Immature natural killer cell (primary cell): Measurements from ENCODE around the gene CDH23. TPM values are rescaled to one million over a fixed set of nuclear protein-coding genes. Genes with fewer than 3 reads are reported as not detected.

Experiments
- DNase-seq, 3 donors: peaks; one replicate each; pipeline ENCODE4 v3.0.0; 2022; ENCODE audit warnings: mixed read lengths in 1 of 3
- H3K27ac Mint-ChIP-seq, 6 donors: one replicate each; pipeline ENCODE4 v1.8.0; 2020; ENCODE audit warnings: mixed read lengths in 6 of 6, mild to moderate bottlenecking in 5 of 6, inconsistent platforms in 4 of 6, moderate library complexity in 3 of 6
- H3K27me3 Mint-ChIP-seq, 3 donors: one replicate each; pipeline ENCODE4 v1.8.0; 2020 to 2021; ENCODE audit warnings: low read depth in 3 of 3, mild to moderate bottlenecking in 3 of 3, mixed read lengths in 3 of 3, moderate library complexity in 3 of 3, inconsistent platforms in 1 of 3
- H3K36me3 Mint-ChIP-seq, 3 donors: one replicate each; pipeline ENCODE4 v1.8.0; 2020; ENCODE audit warnings: mixed read lengths in 3 of 3, inconsistent platforms in 2 of 3, mild to moderate bottlenecking in 2 of 3
- H3K4me1 Mint-ChIP-seq, 2 donors: one replicate each; pipeline ENCODE4 v1.8.0; 2020; ENCODE audit warnings: inconsistent platforms in 2 of 2, mild to moderate bottlenecking in 2 of 2, mixed read lengths in 2 of 2, moderate library complexity in 1 of 2
- H3K4me3 Mint-ChIP-seq, 5 donors: one replicate each; pipeline ENCODE4 v1.8.0; 2020; ENCODE audit warnings: mild to moderate bottlenecking in 5 of 5, mixed read lengths in 5 of 5, inconsistent platforms in 3 of 5, moderate library complexity in 3 of 5
- H3K9me3 Mint-ChIP-seq, 6 donors: one replicate each; pipeline ENCODE4 v1.8.0; 2020; ENCODE audit warnings: mild to moderate bottlenecking in 6 of 6, mixed read lengths in 6 of 6, inconsistent platforms in 4 of 6, moderate library complexity in 3 of 6
- polyA plus RNA-seq, 3 donors: library from polyadenylated mRNA; unstranded; fragments of 300-500 nt; fragmentation: Illumina TruSeq; gene quantifications; one replicate each; pipeline ENCODE4 v1.2.3, GENCODE V29; 2021

CDH23 gene
- polyA plus RNA-seq, 3 donors from 2014 or later: 0.47 to 0.59 TPM; not detected in 1

GRCh38 chr10:71543608-71544170 lies 147.0 kb downstream of the CDH23 start:
- H3K4me1 Mint-ChIP-seq: no peaks in the 10 kb centered on the region
- no peak for DNase-seq
- H3K4me3 Mint-ChIP-seq: no peak overlapping the region
- H3K36me3 Mint-ChIP-seq: no peaks in the 10 kb centered on the region
- no peak overlapping the region for H3K27ac Mint-ChIP-seq
- H3K27me3 Mint-ChIP-seq: peaks cover 0 to 4% (median 2%) of the 10 kb centered on the region in 3 donors
- H3K9me3 Mint-ChIP-seq: no peaks in the 10 kb centered on the region

- no peak for DNase-seq
- Mint-ChIP-seq H3K27ac (no peak overlapping the region), H3K36me3 (no peaks in the 10 kb centered on the region), H3K4me3 (no peak overlapping the region), H3K27me3 (peaks cover 0 to 4% (median 2%) of the 10 kb centered on the region in 3 donors), H3K9me3 (no peaks in the 10 kb centered on the region), H3K4me1 (no peaks in the 10 kb centered on the region)
Measured at GRCh38 chr10:71545001-71545400, 148.3 kb downstream of the CDH23 start.

DNA sequence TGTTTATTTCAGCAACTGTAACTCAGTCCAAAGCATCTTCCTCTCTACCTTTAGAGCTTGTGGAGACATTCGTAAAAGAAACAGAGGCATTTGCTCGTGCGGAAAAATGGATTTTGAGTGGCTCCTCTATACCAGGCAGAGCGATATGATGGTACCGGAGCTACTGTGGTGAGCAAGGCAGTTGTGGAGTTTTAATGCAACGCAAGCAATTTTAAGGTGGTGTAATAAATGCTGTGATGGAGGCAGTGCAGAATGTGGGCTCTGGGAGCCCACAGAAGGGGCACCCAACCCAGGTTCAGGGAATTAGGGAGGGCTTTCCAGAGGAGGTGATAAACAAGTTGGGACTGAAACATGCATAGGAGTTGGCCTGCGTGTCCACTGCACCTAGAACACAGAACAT lies 149.5 kb downstream of the CDH23 start:
- no peaks in the 10 kb centered on the region for H3K4me1 Mint-ChIP-seq
- no peaks in the 10 kb centered on the region for H3K36me3 Mint-ChIP-seq
- H3K27ac Mint-ChIP-seq: no peak overlapping the region
- H3K4me3 Mint-ChIP-seq: no peak overlapping the region
- no peak for DNase-seq
- H3K27me3 Mint-ChIP-seq: peaks cover 0 to 4% (median 2%) of the 10 kb centered on the region in 3 donors
- H3K9me3 Mint-ChIP-seq: no peaks in the 10 kb centered on the region

GRCh38 chr10:71547312-71547711 lies 150.6 kb downstream of the CDH23 start:
- Mint-ChIP-seq H3K4me3 (no peak overlapping the region), H3K27ac (no peak overlapping the region), H3K9me3 (no peaks in the 10 kb centered on the region), H3K36me3 (no peaks in the 10 kb centered on the region), H3K4me1 (no peaks in the 10 kb centered on the region), H3K27me3 (peaks cover 0 to 6% (median 2%) of the 10 kb centered on the region in 3 donors)
- no peak for DNase-seq

DNA sequence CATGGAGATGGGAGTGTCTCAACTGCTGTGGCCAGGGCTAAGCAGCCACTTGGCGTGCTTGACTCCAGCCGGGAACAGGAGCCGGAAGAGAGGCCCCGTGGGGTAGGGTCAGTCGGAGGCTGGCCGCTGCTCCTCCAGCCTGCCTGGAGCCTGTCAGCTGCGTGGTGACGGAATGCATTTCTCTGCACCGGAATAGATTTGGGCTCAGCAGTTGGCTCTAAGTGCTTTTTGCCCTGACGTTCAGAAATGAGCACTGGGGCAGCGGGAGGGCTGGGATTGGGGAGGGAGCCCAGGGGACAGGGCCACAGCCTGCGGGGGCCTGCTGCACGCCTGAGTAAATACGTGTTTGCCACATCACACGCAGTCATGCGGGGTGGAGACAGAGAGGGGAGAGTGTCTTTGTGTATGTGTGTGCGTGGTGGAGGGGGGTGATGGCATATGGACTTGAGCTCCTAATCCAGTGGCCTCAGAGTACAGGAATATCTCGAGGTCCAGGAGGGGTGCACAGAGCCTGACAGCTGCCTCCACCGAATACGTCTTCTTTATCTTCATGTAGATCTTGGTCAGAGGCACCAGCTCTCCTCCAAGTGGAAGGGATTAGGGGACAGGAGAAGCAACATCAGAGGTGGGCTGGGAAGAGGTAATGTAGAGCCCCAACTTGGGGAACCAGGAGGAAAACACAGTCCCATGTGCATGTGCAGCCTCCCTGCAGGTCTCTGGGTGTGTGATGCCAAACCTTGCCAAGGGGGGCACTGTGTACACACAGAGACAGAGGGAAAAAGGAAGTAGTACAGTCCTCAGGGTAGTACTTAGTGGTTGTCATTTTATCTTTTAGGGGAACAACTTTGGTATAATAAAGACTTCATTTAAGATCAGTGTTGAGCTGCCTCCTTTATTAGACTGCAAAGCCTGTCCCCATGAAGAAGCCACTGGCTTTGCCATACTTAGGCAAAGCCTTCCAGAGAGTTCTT lies 151.4 kb downstream of the CDH23 start:
- Mint-ChIP-seq H3K27me3 (peaks cover 0 to 6% (median 2%) of the 10 kb centered on the region in 3 donors), H3K27ac (no peak overlapping the region), H3K4me1 (no peaks in the 10 kb centered on the region), H3K4me3 (no peak overlapping the region), H3K36me3 (no peaks in the 10 kb centered on the region), H3K9me3 (no peaks in the 10 kb centered on the region)
- DNase-seq: no peak

GRCh38 chr10:71549766-71550533 lies 153.2 kb downstream of the CDH23 start:
- Mint-ChIP-seq H3K4me1 (no peaks in the 10 kb centered on the region), H3K27ac (no peak overlapping the region), H3K9me3 (no peaks in the 10 kb centered on the region), H3K36me3 (no peaks in the 10 kb centered on the region), H3K27me3 (peaks cover 0 to 2% (median 1%) of the 10 kb centered on the region in 3 donors), H3K4me3 (no peak overlapping the region)
- DNase-seq: no peak

- Mint-ChIP-seq H3K36me3 (no peaks in the 10 kb centered on the region), H3K4me1 (no peaks in the 10 kb centered on the region), H3K4me3 (no peak overlapping the region), H3K27ac (no peak overlapping the region), H3K27me3 (peaks cover 0 to 2% (median 1%) of the 10 kb centered on the region in 3 donors), H3K9me3 (no peaks in the 10 kb centered on the region)
- no peak for DNase-seq
Measured at GRCh38 chr10:71550628-71551027, 153.9 kb downstream of the CDH23 start.

GRCh38 chr10:71551970-71552369 lies 155.2 kb downstream of the CDH23 start:
- no peak for DNase-seq
- H3K4me3 Mint-ChIP-seq: no peak overlapping the region
- H3K4me1 Mint-ChIP-seq: no peaks in the 10 kb centered on the region

DNA sequence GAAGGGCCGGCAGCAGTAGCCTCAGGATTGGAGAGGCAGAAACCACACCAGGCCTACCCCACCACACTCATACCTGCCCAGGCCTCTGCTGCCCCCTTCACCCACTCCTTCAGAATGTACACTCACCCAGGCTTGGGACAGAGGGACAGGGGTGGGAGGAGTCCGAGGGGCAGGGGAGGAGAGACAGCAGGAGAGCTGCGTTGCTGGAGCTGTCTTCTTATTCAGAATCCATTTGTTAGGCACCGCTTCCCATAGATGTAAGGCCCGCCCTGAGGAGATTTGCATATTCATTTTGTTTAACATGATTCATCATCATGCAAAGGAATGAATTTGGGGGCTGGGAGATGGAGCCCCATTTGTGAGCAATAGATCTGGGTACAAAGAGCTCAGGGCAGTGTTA lies 156.7 kb downstream of the CDH23 start:
- Mint-ChIP-seq H3K27ac (no peak overlapping the region), H3K27me3 (peaks cover 1 to 4% (median 2%) of the 10 kb centered on the region in 3 donors), H3K36me3 (no peaks in the 10 kb centered on the region), H3K4me1 (no peaks in the 10 kb centered on the region), H3K9me3 (no peaks in the 10 kb centered on the region), H3K4me3 (no peak overlapping the region)
- no peak for DNase-seq

More at GRCh38 chr10:71551970-71552369, 155.2 kb downstream of the CDH23 start:
- Mint-ChIP-seq H3K27ac (no peak overlapping the region), H3K27me3 (peaks cover 0 to 4% (median 1%) of the 10 kb centered on the region in 3 donors), H3K36me3 (no peaks in the 10 kb centered on the region), H3K9me3 (no peaks in the 10 kb centered on the region)

GRCh38 chr10:71554671-71555070 lies 158.0 kb downstream of the CDH23 start:
- no peaks in the 10 kb centered on the region for H3K9me3 Mint-ChIP-seq
- no peak for DNase-seq
- no peaks in the 10 kb centered on the region for H3K4me1 Mint-ChIP-seq
- H3K36me3 Mint-ChIP-seq: no peaks in the 10 kb centered on the region
- H3K4me3 Mint-ChIP-seq: no peak overlapping the region
- H3K27me3 Mint-ChIP-seq: peaks cover 1 to 7% (median 6%) of the 10 kb centered on the region in 3 donors
- H3K27ac Mint-ChIP-seq: no peak overlapping the region

- DNase-seq: no peak
- H3K27ac Mint-ChIP-seq: no peak overlapping the region
- H3K27me3 Mint-ChIP-seq: peaks cover 4 to 9% (median 7%) of the 10 kb centered on the region in 3 donors
- no peaks in the 10 kb centered on the region for H3K9me3 Mint-ChIP-seq
- H3K36me3 Mint-ChIP-seq: no peaks in the 10 kb centered on the region
- H3K4me3 Mint-ChIP-seq: no peak overlapping the region
- no peaks in the 10 kb centered on the region for H3K4me1 Mint-ChIP-seq
Measured at GRCh38 chr10:71555087-71555723, 158.5 kb downstream of the CDH23 start.

DNA sequence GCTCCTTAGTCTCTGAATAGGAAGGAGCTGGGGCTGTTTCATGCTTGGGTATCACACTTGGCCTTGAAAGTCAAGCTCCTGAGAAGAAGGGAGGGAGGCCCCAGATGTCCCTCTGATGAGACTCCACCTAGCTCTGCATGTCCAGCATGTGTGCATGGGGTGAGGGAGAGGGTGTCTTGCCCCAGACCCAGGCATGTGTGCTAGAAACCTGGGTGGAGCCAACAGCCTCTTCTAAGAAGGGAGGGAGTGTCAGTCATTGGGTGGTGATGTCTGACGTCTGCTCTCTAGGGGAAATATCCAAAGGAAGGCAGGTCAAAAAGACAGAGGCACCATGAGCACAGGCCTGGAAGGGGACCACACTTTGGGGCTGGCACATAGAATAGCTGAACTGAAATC lies 159.0 kb downstream of the CDH23 start:
- no peak overlapping the region for H3K4me3 Mint-ChIP-seq
- no peak for DNase-seq
- no peaks in the 10 kb centered on the region for H3K4me1 Mint-ChIP-seq
- H3K27ac Mint-ChIP-seq: no peak overlapping the region
- no peaks in the 10 kb centered on the region for H3K36me3 Mint-ChIP-seq
- H3K9me3 Mint-ChIP-seq: no peaks in the 10 kb centered on the region
- peaks cover 5 to 9% (median 7%) of the 10 kb centered on the region in 3 donors for H3K27me3 Mint-ChIP-seq

- no peak overlapping the region for H3K27ac Mint-ChIP-seq
- no peaks in the 10 kb centered on the region for H3K4me1 Mint-ChIP-seq
- no peak overlapping the region for H3K4me3 Mint-ChIP-seq
- H3K9me3 Mint-ChIP-seq: no peaks in the 10 kb centered on the region
- peaks cover 5 to 9% (median 7%) of the 10 kb centered on the region in 3 donors for H3K27me3 Mint-ChIP-seq
- DNase-seq: no peak
- no peaks in the 10 kb centered on the region for H3K36me3 Mint-ChIP-seq
Measured at GRCh38 chr10:71558991-71559390, 162.3 kb downstream of the CDH23 start.
